ENCODE measurements around the gene MAGEF1.

MAGEF1 gene

GRCh38 chr3:184711493-184712247, at the start of gene MAGEF1:
Gene MAGEF1 (minus strand): TSS chr3:184712064. CDS start chr3:184711821, 243 bp downstream.
- peak; percentile 78 for DNase-seq (ENCODE audit: low read depth)

GRCh38 chr3:184761075-184761841, 49.4 kb upstream of the MAGEF1 start:
- peak; percentile 76 for DNase-seq (ENCODE audit: low read depth)

GRCh38 chr3:184760337-184761074, 48.6 kb upstream of the MAGEF1 start:
- no peak for DNase-seq (ENCODE audit: low read depth)

- no peak for DNase-seq (ENCODE audit: low read depth)
These were observed 47.9 kb upstream of the MAGEF1 start for GRCh38 chr3:184759666-184760200.

- DNase-seq (ENCODE audit: low read depth) = no peak
These were observed 46.2 kb upstream of the MAGEF1 start for GRCh38 chr3:184758056-184758455.

- peak; percentile 47 for DNase-seq (ENCODE audit: low read depth)
These were observed 45.3 kb upstream of the MAGEF1 start for GRCh38 chr3:184757022-184757651.

- no peak for DNase-seq (ENCODE audit: low read depth)
These were observed 44.5 kb upstream of the MAGEF1 start for GRCh38 chr3:184756151-184757021.

GRCh38 chr3:184755315-184755731, 43.5 kb upstream of the MAGEF1 start:
- DNase-seq (ENCODE audit: low read depth) = no peak

- no peak for DNase-seq (ENCODE audit: low read depth)
These were observed 40.5 kb upstream of the MAGEF1 start for GRCh38 chr3:184752361-184752760.

- DNase-seq (ENCODE audit: low read depth) = no peak
These were observed 39.6 kb upstream of the MAGEF1 start for GRCh38 chr3:184751204-184752040.

GRCh38 chr3:184750349-184751083, 38.7 kb upstream of the MAGEF1 start:
- no peak for DNase-seq (ENCODE audit: low read depth)

GRCh38 chr3:184749168-184749744, 37.4 kb upstream of the MAGEF1 start:
- no peak for DNase-seq (ENCODE audit: low read depth)

- no peak for DNase-seq (ENCODE audit: low read depth)
These were observed 36.6 kb upstream of the MAGEF1 start for GRCh38 chr3:184748219-184749135.

- DNase-seq (ENCODE audit: low read depth) = no peak
These were observed 34.6 kb upstream of the MAGEF1 start for GRCh38 chr3:184746131-184747120.

- DNase-seq (ENCODE audit: low read depth) = no peak
These were observed 33.7 kb upstream of the MAGEF1 start for GRCh38 chr3:184745526-184745925.

GRCh38 chr3:184743248-184743647, 31.4 kb upstream of the MAGEF1 start:
- DNase-seq (ENCODE audit: low read depth) = no peak
